Hematopoietic multipotent progenitor cell treated with erythropoietin and hydrocortisone succinate and interleukin-3 and kit ligand, for 4 days (in vitro differentiated cells): ENCODE measurements around the gene SCAF8.

Source experiments
- DNase-seq: peaks from one replicate; pipeline ENCODE4 v3.0.0-alpha.2; 2015

SCAF8 gene

DNA sequence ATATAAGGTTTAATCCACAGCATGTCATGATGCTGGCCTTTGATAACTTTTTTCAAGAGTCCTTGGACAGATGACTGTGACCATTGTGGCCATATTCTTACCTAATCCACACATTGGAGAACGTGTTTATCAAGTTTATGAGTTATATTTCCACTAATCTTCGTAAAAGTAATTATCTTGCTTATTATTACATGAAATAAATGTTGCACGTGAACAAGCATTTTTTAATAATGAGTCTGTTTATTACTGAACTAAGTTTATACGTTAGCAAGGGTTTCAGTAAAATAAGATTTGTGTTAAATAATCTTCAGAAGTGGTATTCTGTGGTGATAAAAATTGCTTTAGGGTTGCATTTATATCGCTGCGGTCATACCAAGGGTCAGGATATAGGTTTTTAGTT is 107.1 kb downstream of the SCAF8 start:
- no peak for DNase-seq

DNA sequence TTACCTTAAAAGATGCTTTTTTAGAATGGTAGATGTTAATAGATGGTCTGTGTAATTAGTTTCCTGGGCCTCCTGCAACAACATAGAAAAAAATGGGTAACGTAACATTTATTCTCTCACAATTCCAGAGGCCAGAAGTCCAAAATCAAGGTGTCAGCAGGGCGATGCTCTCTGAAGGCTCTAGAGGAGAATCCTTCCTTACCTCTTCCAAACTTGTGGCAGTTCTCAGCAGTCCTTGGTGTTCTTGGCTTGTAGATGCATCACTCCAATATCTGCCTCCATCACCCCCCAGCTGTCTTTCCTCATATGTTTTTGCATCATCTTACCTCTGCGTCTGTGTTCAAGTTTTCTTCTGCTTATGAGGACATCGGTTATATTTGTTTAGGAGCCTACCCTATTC is 107.9 kb downstream of the SCAF8 start:
- no peak for DNase-seq

DNA sequence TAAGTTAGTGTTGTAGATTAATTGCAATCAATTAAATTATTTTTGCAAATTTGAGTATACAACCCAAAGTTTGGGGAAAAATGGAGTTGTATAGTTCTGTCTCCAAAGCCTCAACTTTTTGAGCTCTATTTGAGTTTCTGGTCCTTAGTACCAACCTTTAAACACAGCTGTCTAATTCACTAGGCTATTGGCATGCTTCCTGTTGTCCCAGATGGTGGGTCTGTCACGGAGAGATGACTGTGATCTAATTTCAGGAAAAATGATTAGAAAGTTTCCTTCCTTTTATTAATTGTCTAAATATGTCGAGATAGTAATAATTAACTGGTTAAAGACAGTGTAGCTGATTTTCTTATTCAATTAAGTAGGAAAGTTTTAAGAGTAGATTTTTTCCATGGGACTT is 109.6 kb downstream of the SCAF8 start:
- DNase-seq, result no peak

DNA sequence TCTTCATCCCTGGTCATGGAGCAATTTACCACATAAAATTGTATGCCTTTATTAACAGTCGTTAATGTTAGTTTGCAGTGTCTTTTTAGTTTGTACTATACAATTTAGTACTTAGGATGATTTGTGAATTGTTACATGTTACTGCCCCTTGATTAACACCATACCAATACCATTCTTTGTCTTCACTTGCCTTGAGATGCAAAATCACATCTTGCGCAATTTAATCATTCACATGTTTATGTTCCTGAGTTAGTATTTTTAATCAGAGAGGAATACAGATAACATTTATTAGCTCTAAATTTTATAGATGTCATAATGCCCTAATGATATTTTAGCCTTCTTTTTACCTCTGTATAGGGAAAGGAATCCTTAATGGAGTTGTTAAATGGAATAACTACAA is 114.1 kb downstream of the SCAF8 start:
- DNase-seq, result no peak

DNA sequence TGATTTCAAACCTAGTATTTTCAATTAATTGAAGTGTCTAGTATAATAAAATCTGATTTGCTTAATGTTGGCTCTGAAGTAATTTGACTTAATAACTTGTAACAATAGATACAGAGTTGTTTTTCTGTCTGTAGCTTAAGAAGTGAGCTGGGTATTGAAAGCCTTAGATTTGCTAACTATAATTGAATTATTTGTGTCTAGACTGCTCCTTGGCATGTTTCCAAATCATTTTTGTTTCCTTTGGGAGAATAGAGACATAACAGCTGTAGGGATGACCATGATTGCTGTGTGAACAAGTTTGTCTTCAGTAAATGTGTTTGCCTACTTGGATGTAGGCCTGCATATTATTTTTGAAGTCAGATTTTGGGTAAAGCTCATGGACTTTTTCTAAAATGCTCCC is 115.4 kb downstream of the SCAF8 start:
- DNase-seq, result no peak

DNA sequence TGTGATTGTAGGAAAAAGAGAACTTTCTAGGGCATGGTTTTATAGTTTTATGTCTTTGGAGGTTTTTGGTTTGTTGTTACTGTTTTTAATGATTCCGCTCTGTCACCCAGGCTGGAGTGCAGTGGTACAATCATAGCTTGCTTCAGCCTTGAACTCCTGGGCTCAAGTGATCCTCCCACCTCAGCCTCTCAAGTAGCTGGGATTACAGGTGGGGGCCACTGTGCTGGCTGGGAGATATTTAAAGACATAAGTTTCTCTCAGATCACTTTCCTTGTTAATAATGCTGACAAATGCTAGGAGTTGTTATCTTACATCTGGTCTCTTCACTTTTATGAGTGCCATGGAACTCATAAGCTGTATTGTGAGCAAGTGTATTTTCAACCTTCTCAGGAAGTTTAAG is 116.3 kb downstream of the SCAF8 start:
- no peak for DNase-seq

DNA sequence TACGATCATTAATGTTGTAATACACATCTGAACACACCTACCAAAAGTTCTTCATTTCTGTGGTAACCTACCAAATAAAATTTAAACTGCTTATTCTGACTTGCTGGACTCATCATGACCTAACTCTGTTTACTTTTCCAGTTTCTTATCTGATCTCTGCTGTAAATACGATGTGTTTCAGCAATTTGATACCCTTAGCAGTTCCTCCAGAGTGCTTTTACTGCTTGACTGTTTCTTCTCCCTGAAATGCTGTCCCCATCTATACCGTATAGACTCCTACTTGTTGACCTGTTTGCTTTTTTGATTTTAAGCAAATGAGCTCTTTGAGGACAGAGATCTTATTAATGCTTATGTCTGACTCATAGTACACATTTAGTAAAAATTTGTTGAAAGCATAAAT is 119.5 kb downstream of the SCAF8 start:
- no peak for DNase-seq

DNA sequence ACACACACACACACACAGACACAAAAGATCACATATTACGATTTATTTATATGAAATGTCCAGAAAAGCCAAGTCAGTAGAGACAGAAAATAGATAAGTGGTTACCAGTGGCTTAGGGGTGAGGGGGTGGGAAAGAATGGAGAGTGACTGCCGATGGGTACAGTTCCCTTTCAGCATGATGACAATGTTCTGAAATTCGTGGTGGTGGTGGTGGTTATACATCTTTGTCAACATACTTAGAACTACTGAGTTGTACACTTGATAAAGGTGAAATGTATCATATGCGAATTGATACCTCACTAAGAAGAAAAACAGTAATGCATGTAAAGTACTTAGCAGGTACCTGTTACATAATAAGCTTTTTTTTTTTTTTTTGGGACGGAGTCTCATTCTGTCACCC is 124.3 kb downstream of the SCAF8 start:
- no peak for DNase-seq

DNA sequence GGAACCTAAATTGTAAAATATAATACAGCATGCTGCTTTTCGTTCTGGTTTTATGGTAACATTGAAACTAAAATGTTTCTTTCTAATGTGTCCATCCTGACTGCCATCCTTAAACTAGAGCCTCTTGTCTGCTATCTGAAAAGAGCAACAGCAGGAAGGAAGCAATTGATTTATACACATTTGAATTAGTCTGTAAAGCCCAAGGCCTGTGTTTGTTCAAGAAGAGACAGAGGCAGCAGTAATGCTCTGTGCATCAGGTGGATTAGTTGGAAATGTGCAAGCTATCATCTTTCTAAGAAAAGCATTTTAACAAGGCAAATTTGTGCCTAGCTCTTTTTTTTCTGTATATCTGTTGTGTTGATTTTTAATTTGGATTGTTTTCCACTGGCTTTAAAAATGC is 128.6 kb downstream of the SCAF8 start:
- no peak for DNase-seq

DNA sequence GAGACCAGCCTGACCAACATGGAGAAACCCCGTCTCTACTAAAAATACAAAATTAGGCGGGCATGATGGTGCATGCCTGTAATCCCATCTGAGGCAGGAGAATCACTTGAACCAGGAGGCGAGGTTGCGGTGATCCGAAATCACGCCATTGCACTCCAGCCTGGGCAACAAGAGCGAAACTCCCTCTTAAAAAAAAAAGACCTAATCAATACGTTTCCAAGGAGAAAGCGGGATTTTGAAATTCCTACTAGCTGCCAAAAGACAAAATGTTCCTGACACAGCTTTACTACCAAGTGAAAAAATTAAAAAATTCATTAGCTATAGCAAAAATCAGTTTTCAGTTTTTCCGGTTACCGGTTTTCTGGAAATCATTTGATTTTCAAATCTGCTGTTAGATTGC is 129.3 kb downstream of the SCAF8 start:
- no peak for DNase-seq

DNA sequence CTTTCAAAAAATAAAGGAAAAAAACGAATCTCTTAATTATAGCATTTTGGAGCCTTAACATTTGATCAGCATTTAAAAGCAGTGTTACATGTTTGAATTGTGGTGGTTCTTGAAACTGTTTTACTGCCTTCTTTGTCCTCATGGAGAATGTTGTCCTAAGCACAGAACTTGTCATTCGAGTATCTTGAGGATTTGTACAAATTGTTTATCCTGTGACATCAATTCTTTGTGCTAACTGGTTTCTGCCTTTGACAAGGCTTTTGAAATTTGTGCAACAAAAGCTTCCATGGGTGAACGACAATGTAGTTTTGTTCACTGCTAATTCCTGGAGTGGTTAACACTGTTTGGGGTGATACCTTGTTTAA is 130.8 kb downstream of the SCAF8 start:
- DNase-seq, result no peak

DNA sequence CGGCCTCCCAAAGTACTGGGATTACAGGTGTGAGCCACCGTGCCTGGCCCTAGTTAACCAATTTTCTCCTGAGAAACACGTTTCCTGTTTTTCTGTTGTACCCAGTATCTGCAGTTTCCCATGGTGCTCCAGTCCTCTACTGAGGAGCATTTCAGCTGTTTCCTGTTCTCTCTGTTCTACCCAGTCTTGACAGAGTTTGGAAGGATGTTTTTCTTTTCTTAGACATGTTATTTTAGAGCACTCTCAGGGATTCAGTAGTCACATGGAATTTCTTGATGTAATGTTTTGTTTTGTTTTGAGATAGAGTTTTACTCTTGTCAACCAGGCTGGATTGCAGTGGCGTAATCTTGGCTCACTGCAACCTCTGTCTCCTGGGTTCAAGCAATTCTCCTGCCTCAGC is 132.1 kb downstream of the SCAF8 start:
- no peak for DNase-seq

DNA sequence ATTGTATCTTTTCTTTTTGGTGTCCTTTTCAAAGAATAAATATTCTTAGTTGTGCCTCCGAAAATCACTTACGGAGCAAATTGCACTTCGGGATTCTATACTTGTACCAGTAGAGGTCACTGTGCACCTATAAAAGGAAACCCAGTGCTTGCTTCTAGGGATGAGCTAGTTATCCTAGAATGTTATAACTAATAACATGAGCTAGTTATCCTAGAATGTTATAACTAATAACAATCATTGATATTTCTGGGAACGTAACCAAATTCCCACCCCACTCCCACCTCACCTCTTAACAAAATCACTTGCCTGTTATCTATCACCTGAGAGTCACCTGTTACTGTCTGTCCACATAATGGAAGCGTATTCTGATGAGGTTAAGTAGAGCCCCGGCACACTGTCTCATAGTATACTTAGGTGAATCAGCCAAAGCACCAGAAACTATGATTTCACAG is 135.0 kb downstream of the SCAF8 start:
- peak; percentile 78 for DNase-seq

DNA sequence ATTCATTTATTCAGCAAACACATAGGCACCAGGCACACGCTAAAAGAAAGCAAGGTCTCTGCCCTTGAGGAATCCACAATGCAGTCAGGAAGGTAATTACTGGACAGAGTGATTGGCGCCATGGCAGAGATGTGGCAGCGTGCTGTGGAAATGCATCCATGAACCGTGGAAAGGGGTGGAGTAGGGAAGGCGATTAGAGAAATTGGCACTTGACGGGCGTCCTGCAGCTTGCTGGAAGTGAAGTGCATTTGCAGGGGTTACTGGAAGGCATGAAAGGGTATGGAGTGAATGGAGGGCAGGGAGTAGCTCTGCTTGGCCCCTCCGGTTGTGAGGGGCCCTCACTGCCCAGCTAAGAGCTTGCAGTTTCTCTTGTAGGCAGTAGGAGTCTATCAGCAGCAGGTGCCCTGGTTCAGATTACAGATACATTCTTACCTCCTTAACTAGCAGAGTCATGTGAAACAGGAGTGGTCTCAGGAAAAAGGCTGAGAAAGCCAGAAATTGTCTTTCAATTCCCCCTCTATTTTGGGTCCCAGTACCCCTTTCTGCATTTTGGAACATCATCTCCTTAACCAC is 139.4 kb downstream of the SCAF8 start:
- DNase-seq, result no peak

DNA sequence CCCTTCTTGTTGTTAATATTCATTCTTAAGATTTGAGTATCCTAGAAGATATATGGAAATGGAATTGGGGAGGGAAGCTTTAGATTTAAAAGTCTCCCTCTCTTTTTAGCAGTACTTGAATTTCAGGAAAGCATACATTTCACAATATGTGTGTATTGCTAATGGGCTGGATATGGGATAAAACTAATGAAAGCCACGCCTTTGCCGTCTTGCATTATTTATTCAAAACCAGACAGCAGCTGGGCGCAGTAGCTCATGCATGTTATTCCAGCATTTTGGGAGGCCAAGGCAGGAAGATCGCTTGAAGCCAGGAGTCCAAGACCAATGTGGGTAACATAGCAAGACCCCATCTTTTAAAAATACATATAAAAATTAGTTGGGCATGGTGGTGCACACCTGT is 140.3 kb downstream of the SCAF8 start:
- DNase-seq, result no peak

DNA sequence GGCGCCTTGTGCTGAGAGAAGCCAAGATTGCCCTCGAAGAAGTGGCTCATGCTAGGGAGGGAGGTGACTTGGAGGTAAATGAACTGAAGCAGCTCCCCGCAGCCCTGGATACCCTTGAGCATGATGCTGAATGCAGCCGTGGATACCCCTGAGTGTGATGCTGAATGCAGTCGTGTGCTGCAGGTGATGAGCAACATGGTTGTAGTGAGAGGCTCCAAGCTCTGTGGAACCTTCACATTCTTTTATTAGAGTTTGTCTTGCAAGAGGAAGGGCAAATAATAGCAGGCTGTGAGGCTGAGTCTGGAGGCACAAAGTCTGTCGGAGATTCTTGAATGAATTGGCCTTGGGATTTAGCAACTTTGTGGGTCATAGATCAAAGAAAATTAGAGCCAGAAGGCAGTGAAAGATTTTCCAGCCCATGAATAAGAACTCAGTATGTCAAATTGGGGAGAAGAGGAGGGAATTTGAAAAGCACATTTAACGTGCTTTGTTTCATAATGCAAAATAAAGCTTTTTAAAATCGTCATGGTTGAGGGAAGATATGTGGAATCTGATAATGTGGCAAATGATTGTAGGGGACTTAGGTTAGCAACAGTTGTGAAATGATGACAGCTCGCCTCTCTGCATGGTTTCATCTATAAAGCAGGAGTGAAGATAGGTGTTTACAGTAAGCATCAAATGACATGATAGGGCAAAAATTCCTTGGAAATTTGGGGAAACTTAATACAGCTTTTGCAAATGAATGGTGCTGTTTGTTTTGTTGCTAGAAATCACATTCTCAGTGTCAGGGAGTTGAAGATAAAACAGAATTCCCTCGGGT is 141.8 kb downstream of the SCAF8 start:
- DNase-seq, result no peak

DNA sequence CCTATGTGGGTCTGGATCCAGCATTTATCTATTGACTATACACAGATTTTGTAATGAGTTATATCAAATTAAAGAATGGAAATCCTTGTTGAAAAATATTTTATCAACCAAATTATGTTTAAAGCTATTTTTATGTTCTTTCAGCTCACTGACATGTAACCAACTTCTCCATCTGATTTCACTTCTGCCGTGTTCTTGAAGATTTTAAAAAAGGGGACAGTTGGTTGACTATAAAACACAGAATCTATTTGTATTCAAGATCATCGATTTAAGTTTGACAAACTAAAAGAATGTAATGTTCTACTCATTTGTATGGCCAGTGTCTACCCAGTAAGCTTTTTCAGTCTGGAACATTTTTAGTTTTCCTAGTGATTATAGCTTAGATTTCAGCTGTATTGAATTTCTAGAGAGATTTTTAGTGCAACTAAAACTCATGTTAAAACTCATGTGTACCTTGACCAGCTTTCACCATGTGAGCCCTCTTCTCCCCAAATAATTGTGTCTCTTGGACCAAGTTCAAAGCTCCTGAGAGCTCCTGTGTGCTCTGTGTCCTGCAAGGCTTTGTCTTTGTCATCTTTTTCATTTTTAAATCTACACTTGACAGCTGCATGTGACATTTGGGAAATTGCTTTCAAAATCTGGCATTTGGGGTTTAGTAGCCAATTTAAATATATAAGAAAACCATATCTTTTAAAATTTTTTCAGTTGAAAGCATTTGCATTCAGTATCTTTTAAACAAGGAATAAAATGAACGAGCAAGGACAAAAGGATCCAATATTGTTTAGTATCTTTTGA is 143.5 kb downstream of the SCAF8 start:
- no peak for DNase-seq

DNA sequence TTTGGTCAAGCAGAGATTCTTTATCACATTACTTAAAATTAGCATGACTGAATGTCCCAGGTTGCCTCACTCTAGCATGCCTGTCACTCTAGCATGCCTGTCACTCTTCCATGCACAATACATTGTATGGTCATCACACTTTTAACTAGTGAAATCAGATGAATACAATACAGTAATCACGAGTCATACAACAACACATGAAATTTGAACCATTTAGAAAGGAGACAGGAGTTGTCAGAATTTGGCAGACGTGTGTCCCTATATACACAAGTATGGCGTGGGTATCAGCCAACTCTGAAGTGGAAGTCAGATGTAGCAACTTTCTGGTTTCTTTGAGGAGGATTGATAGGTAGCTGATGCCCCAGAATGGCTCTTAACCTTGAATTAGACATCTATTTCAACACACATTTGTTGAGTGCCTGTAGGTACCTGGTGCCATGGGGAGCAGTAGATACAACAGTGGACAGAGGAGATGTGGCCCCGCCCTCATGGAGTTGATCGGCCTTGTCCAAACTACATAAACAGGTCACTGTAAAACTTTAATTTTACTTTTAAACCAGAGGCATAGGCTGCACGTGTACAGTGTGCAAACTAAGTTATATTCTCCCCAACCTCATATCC is 145.8 kb downstream of the SCAF8 start:
- no peak for DNase-seq

DNA sequence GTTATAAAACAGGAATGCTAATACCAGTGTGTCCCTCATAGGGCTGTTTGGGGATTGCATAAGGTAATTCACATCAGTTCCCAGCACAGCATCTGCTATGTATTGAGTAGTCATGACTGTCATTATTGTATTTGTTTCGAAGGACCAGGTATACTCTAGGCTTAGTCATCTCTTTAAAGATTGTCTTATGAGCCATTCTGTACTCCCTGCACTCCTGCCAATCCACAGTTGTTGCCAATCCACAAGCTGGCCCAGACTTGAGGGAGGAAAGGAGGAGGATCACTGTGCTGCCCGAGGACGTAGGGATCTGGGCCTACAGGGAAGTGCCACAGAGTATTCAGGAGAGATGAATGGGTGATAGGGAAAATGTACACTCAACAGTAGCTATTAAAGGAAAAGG is 148.9 kb downstream of the SCAF8 start:
- no peak for DNase-seq
